ENCODE measurements around the gene PDLIM1. TPM values are rescaled to one million over a fixed set of nuclear protein-coding genes. Genes with fewer than 3 reads are reported as not detected.

Gene PDLIM1
- total and polyA plus RNA-seq, 2 of the 13 experiments (the other 11 are each of a cell fraction or from before 2014, with no cell fraction given) = 119 to 123 TPM

DNA sequence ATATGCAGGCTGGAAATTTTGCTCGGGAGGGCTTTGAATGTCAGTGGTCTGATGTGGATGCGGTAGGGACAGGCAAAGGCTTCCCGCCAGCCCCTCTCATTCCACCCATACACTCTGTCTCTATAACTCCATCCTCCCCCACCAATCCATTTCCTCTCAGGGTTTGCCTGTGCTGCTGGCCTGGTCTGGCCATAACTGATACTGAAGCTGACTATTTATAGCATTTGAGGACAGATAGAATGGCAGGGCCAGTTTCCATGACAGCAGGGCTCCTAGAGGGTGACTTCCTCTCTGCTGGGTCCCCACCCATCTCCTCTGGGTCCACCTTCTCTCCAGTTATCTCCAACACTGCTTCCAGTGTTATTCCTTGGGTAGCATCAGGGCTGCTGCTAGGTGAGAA lies 6.6 kb upstream of the PDLIM1 start:
- no TSS peak for BruUV-seq (replicated peaks)
- H3K4me1 ChIP-seq (ENCODE audit: insufficient read depth, low read length) = peaks cover 11% of the 10 kb centered on the region
- FAIRE-seq = no peak
- no peaks in the 10 kb centered on the region for H3K27me3 ChIP-seq (ENCODE audit: control insufficient read depth in 1 of 2, insufficient read depth in 2 of 2, low read length in 2 of 2)
- no peaks in the 10 kb centered on the region for H3K79me2 ChIP-seq (ENCODE audit: insufficient read depth, low read length)
- H4K20me1 ChIP-seq (ENCODE audit: insufficient read depth, low read length) = no peaks in the 10 kb centered on the region
- POLR2A ChIA-PET = no interaction called here
- no peak for TF ChIP-seq ZNF205 (CRISPR knock-in tag; IDR thresholded peaks at IDR 0.05)
- no peak for TF ChIP-seq ZNF33A (CRISPR knock-in tag; IDR thresholded peaks at IDR 0.05; ENCODE audit: borderline replicate concordance)
- TF ChIP-seq ZSCAN22 (CRISPR knock-in tag; IDR thresholded peaks at IDR 0.05) = no peak
- 80% methylated on average over 3 of the region's 3 CpGs for WGBS (ENCODE audit: low lambda C conversion rate)
- no peak for DNase-seq (ENCODE audit: low spot score)
- no peak overlapping the region for H2AFZ ChIP-seq (ENCODE audit: low read length)
- H3K27ac ChIP-seq (ENCODE audit: extremely low read length, insufficient read depth, low read length) = no peak overlapping the region
- H3K36me3 ChIP-seq (replicated peaks in 1 of 2; ENCODE audit: control insufficient read depth in 1 of 2, insufficient read depth in 2 of 2, low read length in 2 of 2) = no peaks in the 10 kb centered on the region
- no peaks in the 10 kb centered on the region for H3K9me3 ChIP-seq (ENCODE audit: low read length)
- CTCF ChIA-PET (ENCODE audit: low intra/inter-chr PET ratio, low total read pairs) = no interaction called here
- H3K4me2 ChIP-seq (ENCODE audit: low read depth, low read length) = no peak overlapping the region
- intact Hi-C loops (cut with micrococcal nuclease; ENCODE audit: unreplicated experiment) = no loop called here
- no peak overlapping the region for H3K4me3 ChIP-seq (replicated peaks in 1 of 3; ENCODE audit: insufficient read depth in 1 of 3, low read depth in 2 of 3, low read length in 3 of 3)
- no peak for ATAC-seq
- no peak overlapping the region for H3K9ac ChIP-seq (ENCODE audit: insufficient read depth, low read depth, low read length)
- in situ Hi-C loops (cut with HindIII; ENCODE audit: extremely low pct_ligation_motif_present, low pct_unique_long_range_greater_than_20kb) = no loop called here

DNA sequence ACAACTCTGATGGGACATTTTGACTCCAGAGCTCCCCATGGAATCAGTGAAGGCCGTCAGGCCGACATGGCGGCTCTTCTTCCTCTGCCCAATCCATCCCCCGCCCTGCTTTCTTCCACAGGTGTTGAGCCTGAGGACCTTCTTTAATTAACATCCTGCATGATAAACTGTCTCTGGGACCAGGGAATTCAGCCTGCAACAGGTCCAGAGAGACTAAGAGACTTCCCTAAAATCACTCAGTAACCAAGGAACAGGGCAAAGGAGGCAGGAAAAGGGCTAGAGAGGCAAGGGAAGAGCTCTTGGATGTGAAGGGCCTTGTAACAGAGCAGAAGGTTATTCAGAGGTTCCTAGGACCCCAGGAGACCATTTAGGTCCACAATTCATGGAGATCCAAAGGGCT lies 6.0 kb upstream of the PDLIM1 start:
- H3K4me1 ChIP-seq (ENCODE audit: insufficient read depth, low read length) = peaks cover 14% of the 10 kb centered on the region
- H3K4me2 ChIP-seq (ENCODE audit: low read depth, low read length) = no peak overlapping the region
- WGBS (ENCODE audit: low lambda C conversion rate) = 85% methylated on average over 4 of the region's 4 CpGs
- no TSS peak for BruUV-seq (replicated peaks)
- H3K27me3 ChIP-seq (ENCODE audit: control insufficient read depth in 1 of 2, insufficient read depth in 2 of 2, low read length in 2 of 2) = no peaks in the 10 kb centered on the region
- POLR2A ChIA-PET = no interaction called here
- DNase-seq (ENCODE audit: low spot score) (no peak), FAIRE-seq (no peak), ATAC-seq (no peak)
- no peaks in the 10 kb centered on the region for H3K36me3 ChIP-seq (replicated peaks in 1 of 2; ENCODE audit: control insufficient read depth in 1 of 2, insufficient read depth in 2 of 2, low read length in 2 of 2)
- intact Hi-C loops (cut with micrococcal nuclease; ENCODE audit: unreplicated experiment) = no loop called here
- H3K9ac ChIP-seq (ENCODE audit: insufficient read depth, low read depth, low read length) = no peak overlapping the region
- H3K9me3 ChIP-seq (ENCODE audit: low read length) = no peaks in the 10 kb centered on the region
- H2AFZ ChIP-seq (ENCODE audit: low read length) = no peak overlapping the region
- H4K20me1 ChIP-seq (ENCODE audit: insufficient read depth, low read length) = no peaks in the 10 kb centered on the region
- H3K27ac ChIP-seq (ENCODE audit: extremely low read length, insufficient read depth, low read length) = no peak overlapping the region
- no peak overlapping the region for H3K4me3 ChIP-seq (replicated peaks in 1 of 3; ENCODE audit: insufficient read depth in 1 of 3, low read depth in 2 of 3, low read length in 3 of 3)
- CTCF ChIA-PET (ENCODE audit: low intra/inter-chr PET ratio, low total read pairs) = no interaction called here
- in situ Hi-C loops (cut with HindIII; ENCODE audit: extremely low pct_ligation_motif_present, low pct_unique_long_range_greater_than_20kb) = no loop called here
- no peaks in the 10 kb centered on the region for H3K79me2 ChIP-seq (ENCODE audit: insufficient read depth, low read length)
- TF ChIP-seq SETDB1 (CRISPR knock-in tag; IDR thresholded peaks at IDR 0.05; ENCODE audit: borderline replicate concordance) (no peak), HCFC1 (IDR thresholded peaks at IDR 0.05; ENCODE audit: low read depth, low read length) (no peak), ZNF263 (CRISPR knock-in tag; IDR thresholded peaks at IDR 0.05) (no peak), MED8 (CRISPR knock-in tag; IDR thresholded peaks at IDR 0.05; ENCODE audit: insufficient replicate concordance) (no peak), FOXC1 (CRISPR knock-in tag; IDR thresholded peaks at IDR 0.05; ENCODE audit: borderline replicate concordance) (no peak), MXI1 (IDR thresholded peaks at IDR 0.05; ENCODE audit: borderline replicate concordance, low read depth, low read length) (no peak), ZNF33A (CRISPR knock-in tag; IDR thresholded peaks at IDR 0.05; ENCODE audit: borderline replicate concordance) (no peak), ZFP1 (CRISPR knock-in tag; IDR thresholded peaks at IDR 0.05) (no peak), ZFY (CRISPR knock-in tag; IDR thresholded peaks at IDR 0.05) (no peak), ZNF30 (CRISPR knock-in tag; IDR thresholded peaks at IDR 0.05) (no peak), ZNF768 (CRISPR knock-in tag; IDR thresholded peaks at IDR 0.05) (no peak), GATA4 (IDR thresholded peaks at IDR 0.05; ENCODE audit: borderline replicate concordance, low read depth) (no peak)
- TF ChIP-seq, protein P1, sequence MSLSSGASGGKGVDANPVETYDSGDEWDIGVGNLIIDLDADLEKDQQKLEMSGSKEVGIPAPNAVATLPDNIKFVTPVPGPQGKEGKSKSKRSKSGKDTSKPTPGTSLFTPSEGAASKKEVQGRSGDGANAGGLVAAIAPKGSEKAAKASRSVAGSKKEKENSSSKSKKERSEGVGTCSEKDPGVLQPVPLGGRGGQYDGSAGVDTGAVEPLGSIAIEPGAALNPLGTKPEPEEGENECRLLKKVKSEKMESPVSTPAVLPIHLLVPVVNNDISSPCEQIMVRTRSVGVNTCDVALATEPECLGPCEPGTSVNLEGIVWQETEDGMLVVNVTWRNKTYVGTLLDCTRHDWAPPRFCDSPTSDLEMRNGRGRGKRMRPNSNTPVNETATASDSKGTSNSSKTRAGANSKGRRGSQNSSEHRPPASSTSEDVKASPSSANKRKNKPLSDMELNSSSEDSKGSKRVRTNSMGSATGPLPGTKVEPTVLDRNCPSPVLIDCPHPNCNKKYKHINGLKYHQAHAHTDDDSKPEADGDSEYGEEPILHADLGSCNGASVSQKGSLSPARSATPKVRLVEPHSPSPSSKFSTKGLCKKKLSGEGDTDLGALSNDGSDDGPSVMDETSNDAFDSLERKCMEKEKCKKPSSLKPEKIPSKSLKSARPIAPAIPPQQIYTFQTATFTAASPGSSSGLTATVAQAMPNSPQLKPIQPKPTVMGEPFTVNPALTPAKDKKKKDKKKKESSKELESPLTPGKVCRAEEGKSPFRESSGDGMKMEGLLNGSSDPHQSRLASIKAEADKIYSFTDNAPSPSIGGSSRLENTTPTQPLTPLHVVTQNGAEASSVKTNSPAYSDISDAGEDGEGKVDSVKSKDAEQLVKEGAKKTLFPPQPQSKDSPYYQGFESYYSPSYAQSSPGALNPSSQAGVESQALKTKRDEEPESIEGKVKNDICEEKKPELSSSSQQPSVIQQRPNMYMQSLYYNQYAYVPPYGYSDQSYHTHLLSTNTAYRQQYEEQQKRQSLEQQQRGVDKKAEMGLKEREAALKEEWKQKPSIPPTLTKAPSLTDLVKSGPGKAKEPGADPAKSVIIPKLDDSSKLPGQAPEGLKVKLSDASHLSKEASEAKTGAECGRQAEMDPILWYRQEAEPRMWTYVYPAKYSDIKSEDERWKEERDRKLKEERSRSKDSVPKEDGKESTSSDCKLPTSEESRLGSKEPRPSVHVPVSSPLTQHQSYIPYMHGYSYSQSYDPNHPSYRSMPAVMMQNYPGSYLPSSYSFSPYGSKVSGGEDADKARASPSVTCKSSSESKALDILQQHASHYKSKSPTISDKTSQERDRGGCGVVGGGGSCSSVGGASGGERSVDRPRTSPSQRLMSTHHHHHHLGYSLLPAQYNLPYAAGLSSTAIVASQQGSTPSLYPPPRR (CRISPR knock-in tag; IDR thresholded peaks at IDR 0.05; ENCODE audit: borderline replicate concordance) = no peak
